ENCODE data around the gene DCLK2.

DNA sequence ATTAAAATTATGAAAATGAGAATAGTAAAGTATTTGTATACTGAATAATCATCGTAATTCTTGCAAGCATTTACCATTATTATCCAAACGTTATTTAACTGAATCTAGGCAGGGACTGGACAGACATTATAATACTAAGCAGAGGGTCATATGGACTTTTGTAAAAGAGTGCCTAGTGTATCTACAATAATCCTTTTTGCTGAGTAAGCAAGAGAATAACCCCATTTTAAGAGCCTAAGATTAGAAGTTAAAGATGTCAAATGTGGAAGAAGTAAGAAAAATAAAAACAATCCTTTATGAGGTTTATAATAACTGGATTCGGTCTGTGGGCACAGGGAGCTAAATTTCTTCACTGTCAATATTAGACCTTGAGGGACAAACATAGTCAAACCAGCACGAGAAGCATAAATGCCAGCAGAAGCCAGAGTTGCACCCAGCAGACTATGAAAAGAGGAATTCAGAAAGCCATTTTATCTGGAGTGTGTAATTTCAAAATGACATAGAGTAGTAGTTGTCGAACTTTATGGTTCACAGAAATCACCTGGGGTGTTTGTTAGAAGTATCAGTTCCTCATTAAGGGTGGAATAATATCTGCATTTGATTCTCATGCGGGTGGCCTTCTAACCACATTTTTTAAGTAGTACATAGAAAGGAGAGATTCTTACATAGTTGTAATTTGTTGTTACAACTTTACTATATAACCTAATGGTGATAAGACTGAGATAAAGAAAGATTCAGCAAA, 39.7 kb upstream of the DCLK2 start:
- TF ChIP-seq, protein P1, sequence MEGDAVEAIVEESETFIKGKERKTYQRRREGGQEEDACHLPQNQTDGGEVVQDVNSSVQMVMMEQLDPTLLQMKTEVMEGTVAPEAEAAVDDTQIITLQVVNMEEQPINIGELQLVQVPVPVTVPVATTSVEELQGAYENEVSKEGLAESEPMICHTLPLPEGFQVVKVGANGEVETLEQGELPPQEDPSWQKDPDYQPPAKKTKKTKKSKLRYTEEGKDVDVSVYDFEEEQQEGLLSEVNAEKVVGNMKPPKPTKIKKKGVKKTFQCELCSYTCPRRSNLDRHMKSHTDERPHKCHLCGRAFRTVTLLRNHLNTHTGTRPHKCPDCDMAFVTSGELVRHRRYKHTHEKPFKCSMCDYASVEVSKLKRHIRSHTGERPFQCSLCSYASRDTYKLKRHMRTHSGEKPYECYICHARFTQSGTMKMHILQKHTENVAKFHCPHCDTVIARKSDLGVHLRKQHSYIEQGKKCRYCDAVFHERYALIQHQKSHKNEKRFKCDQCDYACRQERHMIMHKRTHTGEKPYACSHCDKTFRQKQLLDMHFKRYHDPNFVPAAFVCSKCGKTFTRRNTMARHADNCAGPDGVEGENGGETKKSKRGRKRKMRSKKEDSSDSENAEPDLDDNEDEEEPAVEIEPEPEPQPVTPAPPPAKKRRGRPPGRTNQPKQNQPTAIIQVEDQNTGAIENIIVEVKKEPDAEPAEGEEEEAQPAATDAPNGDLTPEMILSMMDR (IDR thresholded peaks at IDR 0.05; ENCODE audit: control extremely low read depth in 1 of 3, insufficient read depth in 1 of 3, low read depth in 1 of 3, low read length in 3 of 3), result no peak
- TF ChIP-seq, protein P2, sequence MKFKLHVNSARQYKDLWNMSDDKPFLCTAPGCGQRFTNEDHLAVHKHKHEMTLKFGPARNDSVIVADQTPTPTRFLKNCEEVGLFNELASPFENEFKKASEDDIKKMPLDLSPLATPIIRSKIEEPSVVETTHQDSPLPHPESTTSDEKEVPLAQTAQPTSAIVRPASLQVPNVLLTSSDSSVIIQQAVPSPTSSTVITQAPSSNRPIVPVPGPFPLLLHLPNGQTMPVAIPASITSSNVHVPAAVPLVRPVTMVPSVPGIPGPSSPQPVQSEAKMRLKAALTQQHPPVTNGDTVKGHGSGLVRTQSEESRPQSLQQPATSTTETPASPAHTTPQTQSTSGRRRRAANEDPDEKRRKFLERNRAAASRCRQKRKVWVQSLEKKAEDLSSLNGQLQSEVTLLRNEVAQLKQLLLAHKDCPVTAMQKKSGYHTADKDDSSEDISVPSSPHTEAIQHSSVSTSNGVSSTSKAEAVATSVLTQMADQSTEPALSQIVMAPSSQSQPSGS (IDR thresholded peaks at IDR 0.05; ENCODE audit: low read length), result no peak
- TF ChIP-seq SRF (IDR thresholded peaks at IDR 0.05; ENCODE audit: low read depth, low read length) (no peak), TBP (IDR thresholded peaks at IDR 0.05; ENCODE audit: low read depth, low read length) (no peak)
- TF ChIP-seq, protein P3, sequence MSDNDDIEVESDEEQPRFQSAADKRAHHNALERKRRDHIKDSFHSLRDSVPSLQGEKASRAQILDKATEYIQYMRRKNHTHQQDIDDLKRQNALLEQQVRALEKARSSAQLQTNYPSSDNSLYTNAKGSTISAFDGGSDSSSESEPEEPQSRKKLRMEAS (IDR thresholded peaks at IDR 0.05), result no peak
